ENCODE results near the gene CYP1A2. TPM values are rescaled to one million over a fixed set of nuclear protein-coding genes. Genes with fewer than 3 reads are reported as not detected.
A peak's percentile ranks its signal among the peaks of the same experiment; 100 is the strongest.

Gene CYP1A2
- total RNA-seq, 2 experiments from 2014 or later = not detected

- Mint-ChIP-seq H3K9me3 (ENCODE audit: low read depth) (no peaks in the 10 kb centered on the region), H3K4me3 (no peak overlapping the region), H3K36me3 (no peaks in the 10 kb centered on the region), H3K27me3 (peaks cover 2% of the 10 kb centered on the region), H3K27ac (no peak overlapping the region), H3K4me1 (peaks cover 46% of the 10 kb centered on the region)
- DNase-seq (no peak), ATAC-seq (no peak)
- CTCF ChIA-PET = interaction anchor here (1.3 to 25.1 kb wide), 5 partner anchors 16 to 149 kb away, joined by 3 to 1355 read pairs (median 101); partner anchors contain the start of genes CSK and FAM219B
Observed at GRCh38 chr15:74773731-74774252, 25.1 kb downstream of the CYP1A2 start.

DNA sequence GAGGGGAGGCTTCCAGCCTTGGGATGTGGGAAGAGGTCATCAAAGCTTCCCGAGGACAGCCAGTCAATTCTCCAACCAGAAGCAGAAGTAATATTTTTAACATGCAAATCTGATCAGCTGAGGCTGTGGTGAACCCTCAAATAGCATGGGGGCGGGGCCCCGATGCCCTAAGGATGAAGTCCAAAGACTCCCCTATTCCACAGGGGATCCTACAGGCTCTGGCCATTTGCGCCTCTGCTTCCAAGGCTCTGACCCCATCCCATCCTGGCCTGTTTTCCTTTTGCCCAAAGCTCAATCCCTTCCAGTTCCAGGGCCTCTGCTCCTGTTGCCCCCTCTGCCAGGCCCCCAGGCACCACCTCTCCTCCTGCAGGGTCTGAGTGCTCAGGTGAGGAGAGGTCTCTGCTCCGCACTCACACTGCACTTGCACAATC lies 26.5 kb downstream of the CYP1A2 start:
- Mint-ChIP-seq H3K4me1 (peaks cover 58% of the 10 kb centered on the region), H3K4me3 (no peak overlapping the region), H3K36me3 (no peaks in the 10 kb centered on the region), H3K27me3 (peaks cover 1% of the 10 kb centered on the region), H3K9me3 (ENCODE audit: low read depth) (no peaks in the 10 kb centered on the region), H3K27ac (no peak overlapping the region)
- DNase-seq = no peak
- no peak for ATAC-seq
- CTCF ChIA-PET = interaction anchor here (1.0 to 25.1 kb wide), 4 partner anchors 15 to 143 kb away, joined by 4 to 1355 read pairs (median 56); partner anchors contain the start of genes CSK and FAM219B

DNA sequence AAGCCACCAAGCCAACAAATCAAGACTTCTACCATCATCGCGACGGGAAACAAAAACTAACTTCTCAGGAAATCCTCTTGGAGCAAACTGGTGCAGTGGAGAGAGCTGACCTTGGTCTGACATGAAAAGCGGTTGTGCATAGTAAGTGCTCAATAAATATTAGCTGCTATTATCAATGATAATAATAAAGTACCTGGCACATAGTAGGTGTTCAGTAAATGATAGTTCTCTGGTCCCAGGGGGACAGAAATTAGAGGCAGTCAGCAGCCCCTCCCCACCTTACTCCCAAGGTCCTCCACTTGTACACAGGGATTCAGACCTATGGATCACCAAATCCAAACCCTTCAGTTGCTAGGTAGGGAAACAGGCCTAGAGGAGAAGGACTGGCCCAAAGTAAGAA lies 27.2 kb downstream of the CYP1A2 start:
- no peaks in the 10 kb centered on the region for H3K27me3 Mint-ChIP-seq
- ATAC-seq = no peak
- H3K36me3 Mint-ChIP-seq = no peaks in the 10 kb centered on the region
- H3K27ac Mint-ChIP-seq = peak overlapping the region; percentile 52
- CTCF ChIA-PET = interaction anchor here (1.0 to 25.1 kb wide), 6 partner anchors 14 to 158 kb away, joined by 3 to 1355 read pairs (median 5); partner anchors contain the start of gene CSK
- no peak overlapping the region for H3K4me3 Mint-ChIP-seq
- peaks cover 64% of the 10 kb centered on the region for H3K4me1 Mint-ChIP-seq
- no peaks in the 10 kb centered on the region for H3K9me3 Mint-ChIP-seq (ENCODE audit: low read depth)
- no peak for DNase-seq

GRCh38 chr15:74776821-74777768 lies 28.4 kb downstream of the CYP1A2 start:
- Mint-ChIP-seq H3K27me3 (no peaks in the 10 kb centered on the region), H3K27ac (peak overlapping the region; percentile 92), H3K4me1 (peaks cover 61% of the 10 kb centered on the region), H3K36me3 (no peaks in the 10 kb centered on the region), H3K4me3 (peak overlapping the region; percentile 63), H3K9me3 (ENCODE audit: low read depth) (no peaks in the 10 kb centered on the region)
- DNase-seq = peak; percentile 69
- CTCF ChIA-PET = interaction anchor here (0.7 to 25.9 kb wide), 18 partner anchors 3 to 404 kb away, joined by 3 to 1355 read pairs (median 4); partner anchors contain the start of genes CPLX3 and CSK
- peak; percentile 9 for ATAC-seq

- CTCF ChIA-PET = interaction anchor here (0.7 to 25.9 kb wide), 15 partner anchors 2 to 405 kb away, joined by 3 to 1355 read pairs (median 4); partner anchors contain the start of genes CPLX3 and CSK
- peak overlapping the region; percentile 92 for H3K27ac Mint-ChIP-seq
Observed at GRCh38 chr15:74777769-74778598, 29.3 kb downstream of the CYP1A2 start.

DNA sequence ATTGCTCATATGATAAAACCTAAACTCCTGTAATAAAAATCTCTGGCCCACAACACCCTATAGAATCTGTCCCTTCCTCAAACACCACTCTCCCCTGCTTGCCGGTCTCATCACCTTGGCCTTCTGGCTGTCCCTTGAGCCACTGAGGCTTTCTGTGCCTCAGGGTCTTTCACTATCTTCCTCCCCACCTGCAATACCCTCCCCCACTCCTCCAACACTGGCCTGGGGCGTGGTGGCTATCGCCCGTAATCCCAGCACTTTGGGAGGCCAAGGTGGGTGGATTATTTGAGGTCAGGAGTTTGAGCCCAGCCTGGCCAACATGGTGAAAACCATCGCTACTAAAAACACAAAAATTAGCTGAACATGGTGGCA lies 29.9 kb downstream of the CYP1A2 start:
- ATAC-seq (no peak), DNase-seq (no peak)
- H3K27me3 Mint-ChIP-seq = no peaks in the 10 kb centered on the region
- CTCF ChIA-PET = interaction anchor here (1.5 to 25.9 kb wide), 6 partner anchors 1 to 345 kb away, joined by 3 to 1355 read pairs (median 13); partner anchors contain the start of genes CSK and SEMA7A
- H3K36me3 Mint-ChIP-seq = peaks cover 4% of the 10 kb centered on the region
- H3K9me3 Mint-ChIP-seq (ENCODE audit: low read depth) = no peaks in the 10 kb centered on the region
- H3K27ac Mint-ChIP-seq = peak overlapping the region; percentile 92
- H3K4me3 Mint-ChIP-seq = no peak overlapping the region
- H3K4me1 Mint-ChIP-seq = peaks cover 61% of the 10 kb centered on the region

More at GRCh38 chr15:74777769-74778598, 29.3 kb downstream of the CYP1A2 start:
- no peak for ATAC-seq
- Mint-ChIP-seq H3K27me3 (no peaks in the 10 kb centered on the region), H3K4me3 (peak overlapping the region; percentile 63), H3K9me3 (ENCODE audit: low read depth) (no peaks in the 10 kb centered on the region), H3K36me3 (peaks cover 2% of the 10 kb centered on the region), H3K4me1 (peaks cover 61% of the 10 kb centered on the region)
- DNase-seq = no peak

DNA sequence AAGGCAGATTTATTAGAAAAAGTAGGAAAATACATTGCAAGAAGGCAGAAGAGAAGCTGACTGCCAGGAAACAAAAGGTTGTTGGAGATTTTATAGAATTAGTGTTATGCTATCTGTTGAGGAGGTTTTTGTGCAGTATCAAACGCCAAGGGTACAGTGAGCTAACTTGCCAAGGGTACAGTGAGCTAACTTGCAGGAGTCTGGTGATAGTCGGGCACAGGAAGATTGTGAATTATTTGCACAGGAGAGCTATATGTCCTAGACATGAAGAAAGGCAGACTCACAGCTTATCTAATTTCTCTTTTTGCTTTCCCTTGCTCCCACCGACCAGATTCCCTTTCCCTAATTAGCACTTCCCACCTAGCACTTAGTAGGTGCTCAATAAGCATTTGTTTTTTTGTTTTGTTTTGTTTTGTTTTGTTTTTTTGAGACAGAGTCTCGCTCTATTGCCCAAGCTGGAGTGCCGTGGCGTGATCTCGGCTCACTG lies 30.6 kb downstream of the CYP1A2 start:
- Mint-ChIP-seq H3K27me3 (no peaks in the 10 kb centered on the region), H3K4me3 (no peak overlapping the region), H3K36me3 (peaks cover 10% of the 10 kb centered on the region), H3K4me1 (peaks cover 63% of the 10 kb centered on the region), H3K27ac (peak overlapping the region; percentile 92), H3K9me3 (ENCODE audit: low read depth) (no peaks in the 10 kb centered on the region)
- ATAC-seq = no peak
- CTCF ChIA-PET = interaction anchor here (0.9 to 25.9 kb wide), 7 partner anchors 0 to 346 kb away, joined by 3 to 1355 read pairs (median 15); partner anchors contain the start of genes CSK, SEMA7A and ULK3
- no peak for DNase-seq

GRCh38 chr15:74780523-74781430 lies 32.1 kb downstream of the CYP1A2 start:
- peak overlapping the region; percentile 92 for H3K27ac Mint-ChIP-seq
- peak overlapping the region; percentile 87 for H3K4me3 Mint-ChIP-seq
- CTCF ChIA-PET = interaction anchor here (0.6 to 25.9 kb wide), 25 partner anchors 1 to 226 kb away, joined by 3 to 1355 read pairs (median 4); partner anchors contain the start of genes CLK3, CSK and ULK3
- peaks cover 23% of the 10 kb centered on the region for H3K36me3 Mint-ChIP-seq
- DNase-seq (peak; percentile 76), ATAC-seq (peak; percentile 3)
- peaks cover 69% of the 10 kb centered on the region for H3K4me1 Mint-ChIP-seq
- no peaks in the 10 kb centered on the region for H3K9me3 Mint-ChIP-seq (ENCODE audit: low read depth)
- H3K27me3 Mint-ChIP-seq = no peaks in the 10 kb centered on the region

DNA sequence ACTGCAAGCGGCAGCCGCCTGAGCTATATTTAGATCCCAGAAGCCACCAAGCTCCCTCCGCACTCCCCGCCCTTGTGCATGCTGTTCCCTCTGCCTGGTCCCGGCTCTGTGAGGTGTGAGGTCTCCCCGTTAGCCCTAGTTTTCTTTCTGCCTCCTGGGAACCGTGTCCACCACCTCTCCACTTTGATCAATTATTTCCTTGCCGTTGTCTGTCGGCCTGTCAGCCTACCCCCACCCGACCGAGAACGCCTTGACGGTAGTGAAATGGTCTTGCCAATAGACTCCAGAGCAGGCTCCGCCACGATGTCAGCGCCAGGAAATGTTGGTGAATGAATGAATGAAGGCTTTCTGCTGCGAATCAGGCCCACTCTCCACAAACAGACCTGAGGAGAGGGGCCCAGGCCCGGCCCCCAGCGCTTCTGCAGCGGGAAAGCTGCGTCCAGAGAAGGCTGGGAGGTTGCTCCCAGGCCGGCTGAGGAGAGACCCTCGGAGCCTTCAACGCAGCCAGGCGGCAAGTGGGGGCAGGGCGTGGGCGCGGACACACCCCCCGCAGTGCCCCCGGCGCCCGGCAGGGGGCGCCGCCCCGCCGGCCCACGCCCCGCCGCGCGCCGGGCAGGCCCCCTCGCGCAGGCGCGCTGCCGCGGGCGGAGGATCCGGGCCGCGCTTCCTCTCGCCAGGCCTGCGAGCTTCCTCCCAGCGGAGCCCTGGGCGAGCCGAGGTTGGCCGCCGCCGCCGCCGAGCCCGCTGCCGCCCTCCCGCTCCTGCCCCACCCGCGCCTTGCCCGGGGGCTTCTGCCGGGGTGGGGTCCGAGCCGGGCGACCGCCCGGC lies 33.0 kb downstream of the CYP1A2 start, which contains the start of gene CSK:
CSK (plus strand) TSS at position 650 of the 828 bp plus-strand sequence. CDS start 16,218 bp downstream, outside the sequence.
- peak; percentile 84 for DNase-seq
- Mint-ChIP-seq H3K9me3 (ENCODE audit: low read depth) (no peaks in the 10 kb centered on the region), H3K27me3 (no peaks in the 10 kb centered on the region), H3K4me3 (peak within 1 kb of the TSS; percentile 87), H3K4me1 (peaks cover 64% of the 10 kb centered on the region), H3K27ac (peak within 1 kb of the TSS; percentile 98), H3K36me3 (peaks cover 23% of the 10 kb centered on the region)
- ATAC-seq = peak; percentile 62
- CTCF ChIA-PET = interaction anchor here (0.6 to 25.9 kb wide), 19 partner anchors 2 to 227 kb away, joined by 3 to 1355 read pairs (median 4); partner anchors contain the start of genes CLK3 and CSK

GRCh38 chr15:74782259-74783071 lies 33.8 kb downstream of the CYP1A2 start:
- DNase-seq (peak; percentile 76), ATAC-seq (peak; percentile 20)
- peaks cover 29% of the 10 kb centered on the region for H3K36me3 Mint-ChIP-seq
- H3K27me3 Mint-ChIP-seq = no peaks in the 10 kb centered on the region
- peak overlapping the region; percentile 98 for H3K27ac Mint-ChIP-seq
- peak overlapping the region; percentile 79 for H3K4me3 Mint-ChIP-seq
- peaks cover 61% of the 10 kb centered on the region for H3K4me1 Mint-ChIP-seq
- no peaks in the 10 kb centered on the region for H3K9me3 Mint-ChIP-seq (ENCODE audit: low read depth)
- CTCF ChIA-PET = interaction anchor here (0.6 to 25.9 kb wide), 15 partner anchors 3 to 380 kb away, joined by 3 to 1355 read pairs (median 4); partner anchors contain the start of genes CSK and MPI

Measured in activated CD8-positive, alpha-beta memory T cell treated with anti-CD3 and anti-CD28 coated beads, Interleukin-2, amount 10 ng/mL, durations not matched to agents 7 days and 5 days (primary cell).